HL-60 (cell line): ENCODE measurements around the gene RABGEF1.

ENCODE experiments used
- DNase-seq, 2 experiments: peaks; one replicate each; pipeline ENCODE4 v3.0.0-alpha.2; 2010 to 2020; ENCODE audit warnings: low read depth in 1 of 2, low spot score in 1 of 2
- H3K27ac ChIP-seq: fragments of 250-450 bp; sonication (Bioruptor Pico); replicated peaks from 2 replicates; pipeline ENCODE4 v1.5.1; 2020; ENCODE audit warnings: mild to moderate bottlenecking, moderate library complexity
- H3K27me3 ChIP-seq: fragments of 250-450 bp; sonication (Bioruptor Pico); 2 replicates; pipeline ENCODE4 v1.5.1; 2021; ENCODE audit warnings: mild to moderate bottlenecking, moderate library complexity; ENCODE audit not compliant: insufficient read depth, poor library complexity, severe bottlenecking
- H3K4me3 ChIP-seq: replicated peaks from 2 replicates; pipeline ENCODE4 v1.5.1; 2011; ENCODE audit warnings: mild to moderate bottlenecking, control low read depth, low read length; ENCODE audit not compliant: insufficient read depth
- GABPA ChIP-seq: IDR thresholded peaks from 2 replicates; pipeline ENCODE4 v1.6.1; 2012; ENCODE audit warnings: low read depth
- POLR2AphosphoS5 ChIP-seq: IDR thresholded peaks from 2 replicates; pipeline ENCODE4 v1.6.1; 2012; ENCODE audit warnings: low read depth
- SPI1 ChIP-seq: IDR thresholded peaks from 2 replicates; pipeline ENCODE4 v1.6.1; 2012; ENCODE audit warnings: low read depth, mild to moderate bottlenecking, borderline replicate concordance
- TF ChIP-seq, protein P1 (sequence below): IDR thresholded peaks from one replicate; pipeline ENCODE4 v1.5.1; 2011; ENCODE audit warnings: low read length, control low read depth, inconsistent platforms; ENCODE audit not compliant: insufficient read depth
- TF ChIP-seq, protein P2 (sequence below): IDR thresholded peaks from 2 replicates; pipeline ENCODE4 v1.6.1; 2012; ENCODE audit warnings: low read depth; ENCODE audit not compliant: insufficient replicate concordance

Gene RABGEF1

DNA sequence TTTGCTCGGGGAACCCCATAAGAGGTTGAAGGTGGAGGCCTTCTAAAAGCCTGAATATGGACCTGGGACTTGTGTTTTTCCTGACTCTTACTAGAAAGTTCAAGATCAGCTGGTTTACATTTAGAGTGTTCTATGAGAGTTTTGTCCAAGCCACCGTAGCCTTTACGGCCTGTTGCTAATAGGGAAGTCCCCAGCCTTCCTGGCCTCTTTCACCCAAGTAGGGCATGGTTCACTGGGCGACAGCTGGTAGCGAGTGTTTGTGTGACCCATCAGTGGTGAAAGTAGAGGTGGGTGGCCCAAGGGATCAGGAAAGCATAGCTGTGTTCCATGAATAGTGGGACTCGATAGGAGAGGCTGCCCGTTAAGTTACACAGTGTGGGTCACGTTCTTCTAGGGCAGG is 60.1 kb downstream of the RABGEF1 start:
- Histone ChIP-seq H3K27me3 (no peaks in the 10 kb centered on the region), H3K27ac (no peak overlapping the region), H3K4me3 (no peak overlapping the region)
- TF ChIP-seq POLR2AphosphoS5 (no peak), GABPA (no peak), SPI1 (no peak)
- TF ChIP-seq, protein P1, sequence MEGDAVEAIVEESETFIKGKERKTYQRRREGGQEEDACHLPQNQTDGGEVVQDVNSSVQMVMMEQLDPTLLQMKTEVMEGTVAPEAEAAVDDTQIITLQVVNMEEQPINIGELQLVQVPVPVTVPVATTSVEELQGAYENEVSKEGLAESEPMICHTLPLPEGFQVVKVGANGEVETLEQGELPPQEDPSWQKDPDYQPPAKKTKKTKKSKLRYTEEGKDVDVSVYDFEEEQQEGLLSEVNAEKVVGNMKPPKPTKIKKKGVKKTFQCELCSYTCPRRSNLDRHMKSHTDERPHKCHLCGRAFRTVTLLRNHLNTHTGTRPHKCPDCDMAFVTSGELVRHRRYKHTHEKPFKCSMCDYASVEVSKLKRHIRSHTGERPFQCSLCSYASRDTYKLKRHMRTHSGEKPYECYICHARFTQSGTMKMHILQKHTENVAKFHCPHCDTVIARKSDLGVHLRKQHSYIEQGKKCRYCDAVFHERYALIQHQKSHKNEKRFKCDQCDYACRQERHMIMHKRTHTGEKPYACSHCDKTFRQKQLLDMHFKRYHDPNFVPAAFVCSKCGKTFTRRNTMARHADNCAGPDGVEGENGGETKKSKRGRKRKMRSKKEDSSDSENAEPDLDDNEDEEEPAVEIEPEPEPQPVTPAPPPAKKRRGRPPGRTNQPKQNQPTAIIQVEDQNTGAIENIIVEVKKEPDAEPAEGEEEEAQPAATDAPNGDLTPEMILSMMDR, result no peak
- TF ChIP-seq, protein P2, sequence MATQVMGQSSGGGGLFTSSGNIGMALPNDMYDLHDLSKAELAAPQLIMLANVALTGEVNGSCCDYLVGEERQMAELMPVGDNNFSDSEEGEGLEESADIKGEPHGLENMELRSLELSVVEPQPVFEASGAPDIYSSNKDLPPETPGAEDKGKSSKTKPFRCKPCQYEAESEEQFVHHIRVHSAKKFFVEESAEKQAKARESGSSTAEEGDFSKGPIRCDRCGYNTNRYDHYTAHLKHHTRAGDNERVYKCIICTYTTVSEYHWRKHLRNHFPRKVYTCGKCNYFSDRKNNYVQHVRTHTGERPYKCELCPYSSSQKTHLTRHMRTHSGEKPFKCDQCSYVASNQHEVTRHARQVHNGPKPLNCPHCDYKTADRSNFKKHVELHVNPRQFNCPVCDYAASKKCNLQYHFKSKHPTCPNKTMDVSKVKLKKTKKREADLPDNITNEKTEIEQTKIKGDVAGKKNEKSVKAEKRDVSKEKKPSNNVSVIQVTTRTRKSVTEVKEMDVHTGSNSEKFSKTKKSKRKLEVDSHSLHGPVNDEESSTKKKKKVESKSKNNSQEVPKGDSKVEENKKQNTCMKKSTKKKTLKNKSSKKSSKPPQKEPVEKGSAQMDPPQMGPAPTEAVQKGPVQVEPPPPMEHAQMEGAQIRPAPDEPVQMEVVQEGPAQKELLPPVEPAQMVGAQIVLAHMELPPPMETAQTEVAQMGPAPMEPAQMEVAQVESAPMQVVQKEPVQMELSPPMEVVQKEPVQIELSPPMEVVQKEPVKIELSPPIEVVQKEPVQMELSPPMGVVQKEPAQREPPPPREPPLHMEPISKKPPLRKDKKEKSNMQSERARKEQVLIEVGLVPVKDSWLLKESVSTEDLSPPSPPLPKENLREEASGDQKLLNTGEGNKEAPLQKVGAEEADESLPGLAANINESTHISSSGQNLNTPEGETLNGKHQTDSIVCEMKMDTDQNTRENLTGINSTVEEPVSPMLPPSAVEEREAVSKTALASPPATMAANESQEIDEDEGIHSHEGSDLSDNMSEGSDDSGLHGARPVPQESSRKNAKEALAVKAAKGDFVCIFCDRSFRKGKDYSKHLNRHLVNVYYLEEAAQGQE, result no peak
- no peak for DNase-seq

DNA sequence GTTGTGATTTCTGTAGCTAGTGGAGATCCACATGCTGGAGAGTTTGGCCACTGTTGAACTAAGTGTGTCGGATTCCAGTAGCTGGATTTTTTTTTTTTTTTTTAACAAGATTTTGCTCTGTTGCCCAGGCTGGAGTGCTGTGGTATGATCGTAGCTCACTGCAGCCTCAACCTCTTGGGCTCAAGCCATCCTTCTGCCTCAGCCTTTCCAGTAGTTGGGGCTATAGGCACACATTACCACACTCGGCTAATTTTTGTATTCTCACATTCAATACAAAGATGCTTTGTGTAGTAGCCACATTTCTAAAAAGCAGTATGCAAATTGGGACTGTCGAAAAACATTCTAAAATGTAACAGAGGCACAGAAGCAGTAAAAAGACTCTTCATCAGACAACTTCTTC is 63.5 kb downstream of the RABGEF1 start:
- Histone ChIP-seq H3K27ac (no peak overlapping the region), H3K4me3 (no peak overlapping the region), H3K27me3 (no peaks in the 10 kb centered on the region)
- TF ChIP-seq GABPA (no peak), SPI1 (no peak), POLR2AphosphoS5 (no peak)
- TF ChIP-seq, protein P2, result no peak
- TF ChIP-seq, protein P1, result no peak
- no peak for DNase-seq

DNA sequence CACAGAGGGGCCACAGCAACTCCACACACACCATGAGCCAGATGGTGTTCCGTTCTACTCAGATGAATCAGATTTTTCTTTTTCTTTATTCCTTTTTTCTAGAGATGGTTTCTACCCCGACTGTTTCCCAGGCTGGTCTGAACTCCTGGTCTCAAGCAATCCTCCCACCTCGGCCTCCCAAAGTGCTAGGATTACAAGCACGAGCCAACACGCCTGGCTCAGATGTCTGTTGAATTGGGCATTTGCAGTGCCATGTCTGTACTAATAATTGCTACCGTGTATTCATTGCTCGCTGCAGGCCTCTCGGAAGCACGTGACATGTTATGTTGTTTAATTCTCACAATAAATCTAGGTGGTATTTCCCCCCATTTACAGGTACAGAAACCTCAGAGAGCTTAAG is 67.2 kb downstream of the RABGEF1 start:
- Histone ChIP-seq H3K27me3 (no peaks in the 10 kb centered on the region), H3K27ac (no peak overlapping the region), H3K4me3 (no peak overlapping the region)
- no peak for DNase-seq
- TF ChIP-seq SPI1 (no peak), POLR2AphosphoS5 (no peak), GABPA (no peak)
- TF ChIP-seq, protein P1, result no peak
- TF ChIP-seq, protein P2, result no peak
